ENCODE measurements around the gene MCC.

MCC gene

DNA sequence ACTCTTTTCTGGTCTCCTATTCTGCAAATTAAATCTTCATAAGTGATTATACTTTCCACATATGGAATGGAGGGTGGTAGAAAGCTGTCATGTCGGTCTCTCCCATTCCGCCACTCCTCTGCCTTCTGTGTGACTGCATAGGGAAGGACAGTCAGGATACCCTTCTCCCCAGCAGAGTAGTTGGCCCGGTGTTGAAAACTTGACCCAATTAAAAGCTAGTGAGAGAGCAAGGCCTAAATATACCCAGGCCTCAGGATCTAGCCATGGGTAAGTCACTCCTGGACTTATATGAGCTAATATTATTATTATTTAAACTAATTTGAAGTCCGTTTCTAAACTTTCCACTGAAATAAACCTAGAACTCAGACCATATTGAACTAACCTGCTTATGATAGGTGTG is 248.2 kb downstream of the MCC start:
- TF ChIP-seq, protein P1, sequence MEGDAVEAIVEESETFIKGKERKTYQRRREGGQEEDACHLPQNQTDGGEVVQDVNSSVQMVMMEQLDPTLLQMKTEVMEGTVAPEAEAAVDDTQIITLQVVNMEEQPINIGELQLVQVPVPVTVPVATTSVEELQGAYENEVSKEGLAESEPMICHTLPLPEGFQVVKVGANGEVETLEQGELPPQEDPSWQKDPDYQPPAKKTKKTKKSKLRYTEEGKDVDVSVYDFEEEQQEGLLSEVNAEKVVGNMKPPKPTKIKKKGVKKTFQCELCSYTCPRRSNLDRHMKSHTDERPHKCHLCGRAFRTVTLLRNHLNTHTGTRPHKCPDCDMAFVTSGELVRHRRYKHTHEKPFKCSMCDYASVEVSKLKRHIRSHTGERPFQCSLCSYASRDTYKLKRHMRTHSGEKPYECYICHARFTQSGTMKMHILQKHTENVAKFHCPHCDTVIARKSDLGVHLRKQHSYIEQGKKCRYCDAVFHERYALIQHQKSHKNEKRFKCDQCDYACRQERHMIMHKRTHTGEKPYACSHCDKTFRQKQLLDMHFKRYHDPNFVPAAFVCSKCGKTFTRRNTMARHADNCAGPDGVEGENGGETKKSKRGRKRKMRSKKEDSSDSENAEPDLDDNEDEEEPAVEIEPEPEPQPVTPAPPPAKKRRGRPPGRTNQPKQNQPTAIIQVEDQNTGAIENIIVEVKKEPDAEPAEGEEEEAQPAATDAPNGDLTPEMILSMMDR (IDR thresholded peaks at IDR 0.05; ENCODE audit: extremely low read depth, insufficient read depth, missing control alignments) = no peak
- no peak for DNase-seq (ENCODE audit: low spot score)
- in situ Hi-C loops (cut with MboI; ENCODE audit: low pct_unique_long_range_greater_than_20kb, low sequenced_read_pairs, unreplicated experiment) = no loop called here

DNA sequence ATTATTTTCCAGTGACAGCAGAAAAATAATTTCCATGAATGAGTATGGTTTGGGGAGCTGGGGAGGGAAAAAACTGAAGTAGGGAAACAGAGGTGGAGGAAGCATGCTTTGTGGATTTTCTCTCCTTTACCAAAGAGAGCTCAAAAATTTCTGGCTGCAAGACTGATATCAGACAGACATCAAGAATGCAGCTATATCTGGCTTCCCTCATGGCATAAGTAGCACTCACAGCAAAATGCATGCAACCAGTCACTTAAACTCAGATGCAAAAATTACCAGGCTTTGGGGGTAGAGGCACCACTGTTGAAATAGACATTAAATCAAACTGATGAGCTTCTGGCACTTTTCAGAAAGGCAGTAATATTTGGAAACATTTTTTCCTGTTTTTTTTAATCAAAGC is 250.4 kb downstream of the MCC start:
- TF ChIP-seq, protein P1 (IDR thresholded peaks at IDR 0.05; ENCODE audit: extremely low read depth, insufficient read depth, missing control alignments) = no peak
- in situ Hi-C loops (cut with MboI; ENCODE audit: low pct_unique_long_range_greater_than_20kb, low sequenced_read_pairs, unreplicated experiment) = no loop called here
- no peak for DNase-seq (ENCODE audit: low spot score)

DNA sequence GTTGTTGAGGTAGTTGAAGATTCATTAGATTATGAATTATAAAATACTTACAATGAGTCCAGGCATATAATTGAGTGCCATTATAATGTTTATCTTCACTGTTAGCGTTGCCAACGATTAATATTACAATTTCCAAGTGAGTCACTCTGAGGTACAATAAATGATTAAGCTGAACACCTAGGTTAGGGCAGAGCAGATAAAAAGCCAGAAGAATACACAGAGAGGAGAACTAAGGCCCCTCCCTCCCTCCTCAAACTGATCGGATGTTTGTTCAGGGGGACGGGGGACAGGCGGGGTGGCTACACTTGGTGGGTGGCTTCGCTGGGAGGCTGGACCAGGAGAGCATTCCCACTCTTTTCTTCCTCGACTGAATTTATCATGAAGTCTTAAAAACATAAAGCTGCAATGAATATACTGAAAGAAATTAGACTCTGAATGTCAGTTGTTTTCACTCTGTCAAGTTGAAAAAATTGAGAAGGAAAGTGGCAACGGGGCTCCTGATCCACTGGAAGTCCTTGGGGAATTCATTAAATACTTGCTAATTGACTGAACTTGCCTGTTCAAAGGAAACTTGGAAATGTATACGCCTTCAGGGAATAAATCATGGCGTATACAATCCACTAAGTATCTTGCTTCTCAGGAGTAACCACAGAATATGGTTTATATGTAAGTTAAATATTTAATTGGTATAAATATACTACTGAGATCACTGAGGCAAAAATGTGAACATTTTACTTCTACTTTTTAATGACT is 251.5 kb downstream of the MCC start:
- DNase-seq (ENCODE audit: low spot score) = no peak
- in situ Hi-C loops (cut with MboI; ENCODE audit: low pct_unique_long_range_greater_than_20kb, low sequenced_read_pairs, unreplicated experiment) = no loop called here
- TF ChIP-seq, protein P1 (IDR thresholded peaks at IDR 0.05; ENCODE audit: extremely low read depth, insufficient read depth, missing control alignments) = no peak

DNA sequence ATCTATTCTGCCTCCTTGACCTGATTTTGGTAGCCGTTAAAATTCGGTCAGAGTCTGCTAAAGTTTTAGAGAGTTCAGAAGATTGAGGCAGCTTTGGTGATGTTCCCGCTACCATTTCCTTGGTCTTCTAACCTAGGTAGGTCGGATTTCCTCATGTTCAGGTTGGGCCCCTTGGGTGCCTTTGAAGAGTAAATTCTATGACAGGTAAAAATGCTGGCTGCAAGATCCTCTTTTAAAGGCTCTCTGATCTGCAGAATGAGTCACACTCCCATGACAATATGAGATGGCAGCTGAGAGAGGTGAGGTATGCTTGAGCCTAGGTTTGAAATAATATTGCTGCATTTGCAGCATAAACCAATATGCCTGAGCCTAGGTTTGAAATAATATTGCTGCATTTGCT is 252.4 kb downstream of the MCC start:
- TF ChIP-seq, protein P1 (IDR thresholded peaks at IDR 0.05; ENCODE audit: extremely low read depth, insufficient read depth, missing control alignments) = no peak
- no peak for DNase-seq (ENCODE audit: low spot score)
- in situ Hi-C loops (cut with MboI; ENCODE audit: low pct_unique_long_range_greater_than_20kb, low sequenced_read_pairs, unreplicated experiment) = no loop called here

DNA sequence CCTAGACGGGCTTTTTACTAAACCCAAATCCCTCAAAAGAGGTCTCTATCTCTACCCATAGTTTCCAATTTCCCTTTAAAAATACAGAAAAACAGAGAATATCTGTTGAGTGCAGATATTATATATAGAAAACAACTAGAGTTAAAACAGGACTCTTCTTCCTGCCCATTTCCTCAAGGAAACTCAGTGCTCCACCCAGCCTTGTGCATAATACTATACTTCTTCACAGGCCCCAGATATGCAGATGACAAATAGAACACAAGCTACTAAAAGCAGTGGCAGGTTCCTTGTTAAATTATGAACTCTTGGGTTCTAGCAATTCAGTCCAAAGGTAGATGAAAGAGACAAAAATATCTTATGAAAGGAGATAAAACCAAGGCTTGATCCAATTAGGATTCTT is 253.7 kb downstream of the MCC start:
- in situ Hi-C loops (cut with MboI; ENCODE audit: low pct_unique_long_range_greater_than_20kb, low sequenced_read_pairs, unreplicated experiment) = no loop called here
- DNase-seq (ENCODE audit: low spot score) = no peak
- TF ChIP-seq, protein P1 (IDR thresholded peaks at IDR 0.05; ENCODE audit: extremely low read depth, insufficient read depth, missing control alignments) = no peak

DNA sequence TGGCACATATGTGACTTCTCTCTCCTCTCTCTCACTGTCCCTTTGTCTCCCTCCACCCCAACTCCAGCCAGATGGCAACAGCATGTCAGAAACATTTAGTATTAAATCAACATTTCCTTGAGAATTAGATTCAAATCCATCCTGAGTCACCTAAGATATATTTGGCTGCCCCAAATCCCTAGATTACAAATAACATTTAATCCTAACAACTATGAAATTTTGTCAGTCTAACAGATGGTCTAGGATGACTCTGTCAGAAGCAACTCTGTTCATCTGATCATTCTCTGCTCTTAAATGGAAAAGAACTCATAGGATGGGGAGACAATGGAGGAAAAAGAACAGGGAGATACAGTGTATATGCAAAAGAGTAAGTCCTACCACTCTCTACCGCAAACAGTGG is 254.6 kb downstream of the MCC start:
- no peak for DNase-seq (ENCODE audit: low spot score)
- TF ChIP-seq, protein P1 (IDR thresholded peaks at IDR 0.05; ENCODE audit: extremely low read depth, insufficient read depth, missing control alignments) = no peak
- in situ Hi-C loops (cut with MboI; ENCODE audit: low pct_unique_long_range_greater_than_20kb, low sequenced_read_pairs, unreplicated experiment) = no loop called here
